Measurements from ENCODE around the gene LRBA.

LRBA gene

DNA sequence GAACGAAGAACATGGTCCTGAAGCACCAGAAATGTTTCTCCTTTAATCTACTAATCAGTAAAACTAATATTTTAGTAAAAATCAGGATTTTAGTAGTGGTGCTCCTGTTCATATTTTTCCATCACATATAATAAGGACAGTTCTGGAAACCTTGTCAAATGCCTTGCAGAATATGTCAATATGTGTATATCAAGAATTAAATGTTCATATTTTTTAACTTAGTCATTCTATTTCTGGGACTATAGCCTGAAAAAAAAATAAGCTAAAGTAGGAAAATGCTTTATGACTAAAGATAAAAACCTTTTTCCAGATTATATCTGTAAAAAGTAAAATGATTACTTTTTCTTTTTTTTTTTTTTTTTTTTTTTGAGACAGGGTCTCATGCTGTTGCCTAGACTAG is 368.1 kb downstream of the LRBA start:
- DNase-seq, result no peak

DNA sequence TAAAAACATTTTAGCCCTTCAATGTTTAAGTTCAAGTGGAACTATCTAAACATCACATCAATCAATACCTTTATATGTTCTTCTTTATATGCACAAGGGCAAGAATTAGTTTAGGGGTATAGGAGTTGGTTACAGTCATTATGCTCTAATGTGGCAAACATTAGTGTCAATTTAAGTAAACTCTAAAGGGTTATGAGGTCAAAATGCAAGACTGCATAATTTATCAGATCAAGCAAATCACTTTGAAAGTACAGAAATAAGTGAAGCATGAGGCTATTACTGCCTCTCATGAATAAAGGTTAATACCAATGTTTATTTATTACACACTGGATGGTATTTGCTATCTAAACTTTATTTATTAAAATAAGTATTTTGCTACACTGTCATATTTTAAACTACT is 373.5 kb downstream of the LRBA start:
- no peak for DNase-seq

DNA sequence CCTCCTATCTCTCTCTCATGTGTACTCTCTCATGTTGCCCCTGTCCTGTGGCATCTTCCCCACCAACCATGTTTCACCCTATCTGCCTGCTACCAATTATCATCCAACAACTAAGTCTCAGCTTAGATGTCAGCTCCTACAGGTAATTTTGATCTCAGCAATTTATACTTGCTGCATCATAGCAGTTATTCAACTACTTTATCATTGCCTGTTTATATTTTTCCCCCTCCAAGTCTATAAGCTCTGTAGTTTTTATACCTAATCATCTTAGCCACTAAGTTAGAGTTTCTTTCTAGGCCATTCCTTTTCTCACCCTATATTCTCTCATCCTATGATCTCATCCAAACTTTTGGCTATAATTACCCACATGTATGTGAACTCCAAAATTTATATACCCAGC is 382.4 kb downstream of the LRBA start:
- DNase-seq, result no peak

DNA sequence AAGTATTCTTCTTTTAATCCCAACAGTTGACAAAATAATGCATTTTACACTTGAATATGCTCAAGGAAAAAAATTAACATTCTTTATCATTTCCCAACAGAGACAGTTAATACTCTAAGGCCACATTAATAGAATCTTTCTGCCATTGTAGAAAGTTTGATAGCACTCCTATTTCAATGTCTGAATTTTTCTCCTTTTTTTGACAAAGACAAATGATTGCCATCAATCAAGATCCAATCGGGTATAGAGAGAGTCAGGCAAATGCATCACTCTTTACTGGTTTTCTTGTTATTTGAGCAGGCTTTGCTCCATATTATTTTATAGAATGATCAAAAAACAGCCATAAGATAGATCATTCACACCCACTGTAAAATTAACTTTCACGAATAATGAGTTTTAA is 387.0 kb downstream of the LRBA start:
- no peak for DNase-seq

DNA sequence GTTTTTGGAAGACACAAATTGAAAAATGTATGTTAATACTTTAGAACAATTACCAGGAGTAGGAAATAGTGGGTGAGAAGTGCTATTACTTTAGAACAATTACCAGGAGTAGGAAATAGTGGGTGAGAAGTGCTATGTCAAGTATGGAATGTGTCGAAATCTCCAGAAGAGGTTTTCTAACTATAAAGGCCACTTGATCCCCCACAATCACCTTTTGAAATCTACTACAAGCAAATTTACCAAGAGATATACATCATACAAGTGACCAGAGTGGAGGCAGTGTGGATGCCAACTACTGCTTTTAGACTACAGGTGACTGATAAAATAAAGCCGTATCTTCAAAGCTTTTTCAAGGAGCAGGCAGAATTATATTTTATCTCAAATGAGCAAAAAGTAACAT is 390.1 kb downstream of the LRBA start:
- DNase-seq, result no peak

DNA sequence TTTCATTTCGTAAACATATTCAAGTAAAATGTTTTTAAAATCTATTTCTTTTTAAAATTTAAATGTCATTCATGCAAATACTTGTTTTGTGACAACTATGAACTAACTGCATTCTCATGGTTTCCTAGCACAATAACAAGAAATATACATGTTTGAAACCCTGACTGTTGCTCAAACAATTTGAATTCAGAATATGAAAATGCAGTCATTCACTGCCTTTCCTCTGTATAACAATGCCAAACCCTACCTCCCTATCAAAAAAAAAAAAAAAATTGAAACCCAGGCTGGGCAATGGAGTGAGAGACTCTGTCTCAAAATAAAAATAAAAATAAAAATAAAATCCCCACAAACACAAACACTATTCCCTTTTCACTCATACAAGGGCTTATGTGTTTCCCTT is 391.0 kb downstream of the LRBA start:
- no peak for DNase-seq

DNA sequence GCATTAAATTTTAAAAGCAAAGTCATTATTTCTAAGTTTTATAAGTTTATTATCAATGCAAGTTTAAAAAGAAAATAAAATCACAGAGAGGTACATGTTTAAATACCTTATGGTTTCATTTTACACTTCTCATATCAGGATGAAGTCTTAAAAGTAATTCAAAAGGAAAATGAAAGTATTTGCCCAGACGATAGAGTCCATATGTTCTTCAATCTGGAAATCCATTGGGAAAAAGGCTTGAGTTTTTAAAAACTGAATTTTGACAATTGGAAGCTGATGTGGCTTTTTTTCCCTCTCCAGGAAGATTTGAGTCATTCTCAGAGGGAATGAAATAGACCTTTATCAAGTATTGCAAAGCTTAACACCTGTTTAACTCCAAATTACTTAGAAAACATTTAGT is 396.0 kb downstream of the LRBA start:
- no peak for DNase-seq

DNA sequence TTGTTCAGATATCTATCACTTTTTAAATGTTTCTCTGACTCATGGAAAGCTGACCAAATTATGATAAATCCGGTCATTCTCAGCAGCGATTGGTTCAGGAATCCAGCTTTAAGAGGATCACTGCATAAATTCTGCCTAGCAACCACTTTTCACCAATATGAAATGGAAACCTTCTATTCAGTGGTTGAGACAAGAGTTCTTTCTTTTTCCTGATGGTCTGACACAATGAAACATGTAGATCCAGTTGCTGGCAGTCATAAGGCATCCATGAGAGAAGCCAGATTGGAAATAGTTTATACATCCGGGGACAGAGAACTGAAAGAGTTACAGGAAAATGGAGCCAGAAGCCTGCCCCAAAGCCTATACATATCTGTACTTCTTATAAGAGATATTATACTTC is 406.0 kb downstream of the LRBA start:
- no peak for DNase-seq

DNA sequence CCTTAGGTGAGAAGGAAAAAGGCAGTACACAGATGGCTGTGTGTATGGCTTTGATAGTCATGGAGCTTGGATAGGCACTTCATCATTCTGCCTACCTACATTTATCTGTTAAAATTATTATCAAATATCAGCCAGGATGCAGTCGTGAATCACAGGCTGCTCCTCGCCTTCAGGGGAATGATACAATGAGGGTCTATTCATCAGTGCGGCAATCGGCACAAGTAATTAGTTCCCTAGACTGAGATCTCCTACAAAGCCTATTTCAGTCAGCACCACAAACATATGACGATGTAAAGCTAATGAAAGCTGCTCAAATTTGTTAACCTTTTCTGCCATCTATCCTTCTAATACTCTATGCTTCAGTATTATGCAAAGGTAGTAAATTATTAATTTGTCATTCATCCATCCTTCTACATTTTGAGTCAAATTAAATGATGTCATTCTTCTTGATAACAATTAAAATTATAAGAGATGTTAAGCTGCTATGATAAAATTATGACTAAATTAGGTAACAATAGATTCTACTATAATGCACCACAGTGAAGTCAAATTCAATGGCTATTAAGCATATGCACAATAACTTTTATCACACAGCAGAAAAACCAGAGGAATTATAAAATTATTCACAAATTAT is 414.2 kb downstream of the LRBA start:
- no peak for DNase-seq

DNA sequence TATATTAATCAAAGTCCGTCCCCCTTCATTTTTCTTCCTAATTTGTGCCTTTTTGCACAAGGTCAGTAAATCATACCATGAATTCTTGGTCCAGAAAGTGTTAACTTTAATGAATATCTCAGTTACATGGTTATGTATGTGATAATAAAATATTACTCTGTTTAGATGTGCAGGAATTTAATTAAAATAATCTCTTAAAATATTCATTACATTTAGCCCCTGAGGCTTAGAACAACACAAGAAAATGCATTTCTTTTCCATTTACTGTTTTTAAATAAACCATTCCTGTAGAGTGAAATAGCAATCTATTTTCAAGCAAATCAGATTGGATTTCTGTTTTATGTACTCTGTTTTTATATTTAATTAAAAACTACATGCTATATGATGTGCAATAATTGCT is 415.5 kb downstream of the LRBA start:
- DNase-seq, result no peak

DNA sequence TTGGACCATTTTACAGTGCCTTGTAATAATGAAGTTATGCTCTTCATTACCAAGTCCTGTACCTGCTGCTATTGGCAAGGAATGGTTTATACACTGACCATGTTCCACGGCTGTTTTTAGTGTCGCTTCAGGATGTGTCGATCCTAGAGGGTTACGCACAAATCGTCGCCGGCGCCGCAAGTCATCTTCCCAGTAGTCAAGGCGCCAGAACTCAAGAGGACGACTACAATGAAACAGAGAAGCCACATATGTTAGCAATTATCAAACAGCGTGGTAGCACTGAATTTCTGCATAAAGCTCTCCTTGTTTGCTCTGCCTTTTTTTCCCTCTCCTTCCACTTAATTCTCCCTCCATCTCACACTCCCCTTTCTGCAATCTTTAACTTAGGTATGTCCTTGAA is 416.2 kb downstream of the LRBA start:
- DNase-seq, result no peak

DNA sequence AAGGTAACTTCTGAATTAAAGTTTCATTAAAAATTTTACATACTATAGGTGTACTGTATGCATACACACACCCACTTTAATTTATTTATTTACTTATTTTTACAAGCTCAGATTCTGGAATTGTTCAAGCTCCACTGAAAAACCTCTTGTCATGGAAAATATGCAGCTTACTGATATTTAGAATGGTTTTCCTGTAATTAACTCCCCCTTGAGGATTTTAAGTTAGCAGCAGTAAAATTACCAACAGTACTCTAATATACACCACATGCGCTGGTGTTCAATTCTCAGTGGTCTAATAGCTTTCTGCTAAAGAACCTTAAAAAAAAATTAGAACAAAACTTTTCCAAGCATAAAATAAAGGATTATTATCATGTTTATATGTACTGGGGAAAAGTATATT is 421.1 kb downstream of the LRBA start:
- DNase-seq, result no peak

DNA sequence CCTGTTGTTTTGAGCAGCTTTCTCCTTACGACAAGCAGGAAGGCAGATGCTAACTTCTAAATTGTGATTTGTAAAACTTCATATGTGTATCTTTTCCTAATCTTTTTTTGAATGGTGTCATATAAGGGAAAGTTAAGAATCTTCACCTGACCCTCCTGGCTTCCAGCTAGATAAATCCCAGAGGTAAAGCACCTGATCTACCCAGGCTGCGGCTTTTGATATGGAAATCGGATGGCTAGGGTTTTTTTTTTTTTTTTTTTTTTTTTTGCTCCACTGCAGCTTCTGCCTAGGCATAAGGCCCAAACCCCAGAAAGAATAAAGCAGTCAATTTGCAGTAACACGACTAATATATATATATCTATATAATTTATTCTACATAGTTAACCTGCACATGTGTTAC is 423.2 kb downstream of the LRBA start:
- no peak for DNase-seq

DNA sequence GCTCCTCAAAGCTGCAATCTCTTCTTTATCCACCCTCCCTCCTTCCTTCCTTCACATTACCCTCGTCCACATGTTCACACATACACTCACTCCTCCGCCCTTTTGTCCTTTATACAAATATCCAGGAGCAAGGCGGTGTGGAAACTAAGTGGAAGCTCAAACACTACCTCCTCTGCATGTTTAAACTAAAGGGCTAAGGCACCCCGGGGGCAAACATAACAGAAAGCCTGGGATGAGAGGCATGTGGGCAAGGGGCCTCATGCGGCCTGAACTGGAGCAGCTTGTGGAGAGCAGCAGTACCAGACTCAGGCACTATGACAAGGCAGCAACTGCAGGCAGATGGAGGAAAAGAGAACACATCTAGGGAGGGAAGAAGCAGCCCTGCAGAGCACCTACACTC is 423.7 kb downstream of the LRBA start:
- DNase-seq, result no peak

DNA sequence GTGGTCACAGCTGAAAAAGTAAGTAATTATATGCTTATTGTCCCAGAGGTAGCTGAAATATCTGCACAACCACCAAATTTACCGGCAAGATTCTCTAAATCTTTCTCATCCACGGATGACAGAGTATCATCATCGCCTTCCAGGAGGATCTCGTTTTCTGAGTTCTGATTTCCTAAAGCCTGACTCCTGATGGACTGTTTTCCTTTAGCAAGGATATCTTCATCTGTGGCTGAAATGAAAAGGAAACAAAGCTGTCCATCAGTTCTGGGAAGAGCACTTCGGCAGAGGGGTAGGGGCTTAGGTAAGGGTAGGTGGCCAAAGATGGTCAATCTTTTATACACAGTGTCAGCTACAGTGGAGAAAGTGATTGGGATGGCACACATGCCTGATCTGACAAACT is 424.5 kb downstream of the LRBA start:
- DNase-seq, result no peak

DNA sequence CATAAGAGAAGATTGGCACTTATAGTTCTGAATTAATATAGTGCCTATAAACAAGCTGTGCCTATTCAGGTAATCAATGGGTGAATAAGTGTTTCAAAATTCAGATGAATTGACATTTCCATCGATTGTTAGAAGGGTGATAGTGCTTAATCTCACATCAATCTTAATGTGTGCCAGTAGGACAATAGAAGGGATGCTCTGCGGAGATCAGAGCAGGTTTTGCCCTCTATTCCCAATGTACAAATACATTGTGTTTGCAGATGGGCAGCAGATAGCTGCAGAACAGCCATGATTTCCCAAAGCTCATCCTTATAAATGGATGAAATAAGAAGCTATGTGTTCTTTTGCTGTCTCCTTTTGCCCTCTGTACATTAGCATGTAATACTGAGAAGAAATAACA is 425.9 kb downstream of the LRBA start:
- no peak for DNase-seq

DNA sequence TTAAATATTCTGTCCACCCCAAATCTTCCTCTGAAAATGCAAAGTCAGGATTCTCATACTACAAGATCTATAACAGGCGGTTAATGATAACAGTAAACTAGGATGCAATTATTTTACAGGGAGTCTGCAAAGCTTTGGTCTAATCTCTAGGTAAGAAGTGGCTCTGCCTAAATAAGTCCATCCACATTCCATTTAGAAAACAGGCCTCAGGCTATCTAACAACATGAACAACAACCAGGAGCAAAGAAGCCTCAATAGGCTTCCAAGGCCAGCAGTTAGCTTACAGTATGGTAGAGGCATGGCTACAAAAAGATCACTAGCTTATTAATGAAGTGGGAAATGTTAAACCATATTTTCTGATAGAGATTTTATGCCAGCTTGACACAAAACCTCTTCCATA is 426.8 kb downstream of the LRBA start:
- no peak for DNase-seq

DNA sequence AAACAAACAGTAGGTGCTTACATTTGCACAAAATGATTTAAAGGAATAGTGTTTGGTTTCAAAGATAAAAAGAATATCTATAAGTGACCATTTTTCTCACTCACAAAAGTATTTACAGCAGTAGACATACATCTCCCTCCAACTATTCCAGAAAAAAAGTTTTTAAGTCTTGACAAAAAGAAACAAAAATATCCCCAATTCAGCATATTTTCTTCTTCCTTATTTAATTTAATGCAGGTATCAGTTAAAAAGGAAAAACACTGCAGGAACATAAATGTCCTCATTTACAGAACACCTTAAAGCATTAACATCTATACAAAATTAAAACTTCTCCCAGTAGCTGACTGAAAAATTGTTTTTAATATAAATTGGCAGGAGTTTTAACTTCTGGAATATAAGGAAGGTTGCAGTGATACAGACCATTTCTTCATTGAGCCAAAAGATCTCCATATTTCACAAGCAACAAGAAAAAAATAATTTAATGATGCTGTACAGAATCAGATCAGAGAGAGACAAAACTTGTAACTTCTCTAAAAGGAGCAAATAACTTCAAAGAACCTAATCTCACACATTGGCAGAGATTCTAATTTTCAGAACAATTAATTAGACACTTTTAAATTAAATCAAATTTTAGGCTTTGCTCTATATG is 428.8 kb downstream of the LRBA start:
- no peak for DNase-seq

DNA sequence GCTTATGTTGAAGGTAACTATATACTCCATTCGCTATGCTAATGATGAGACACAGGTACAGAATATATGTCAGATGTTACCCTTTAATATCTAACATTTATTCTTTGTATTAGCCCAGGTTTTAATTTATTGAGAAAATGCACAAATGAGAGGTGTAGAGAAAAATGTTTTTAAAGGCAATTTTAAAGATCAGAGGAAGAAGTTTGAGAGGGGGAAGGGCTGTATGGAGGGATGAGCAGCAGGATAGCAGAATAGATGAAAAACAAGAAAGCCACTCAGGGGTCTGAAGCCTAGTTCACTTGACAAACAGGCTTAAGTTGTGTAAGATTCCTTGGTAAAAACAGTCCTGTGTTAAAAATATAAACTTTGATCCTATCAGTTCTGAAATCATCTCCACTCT is 429.5 kb downstream of the LRBA start:
- DNase-seq, result no peak

DNA sequence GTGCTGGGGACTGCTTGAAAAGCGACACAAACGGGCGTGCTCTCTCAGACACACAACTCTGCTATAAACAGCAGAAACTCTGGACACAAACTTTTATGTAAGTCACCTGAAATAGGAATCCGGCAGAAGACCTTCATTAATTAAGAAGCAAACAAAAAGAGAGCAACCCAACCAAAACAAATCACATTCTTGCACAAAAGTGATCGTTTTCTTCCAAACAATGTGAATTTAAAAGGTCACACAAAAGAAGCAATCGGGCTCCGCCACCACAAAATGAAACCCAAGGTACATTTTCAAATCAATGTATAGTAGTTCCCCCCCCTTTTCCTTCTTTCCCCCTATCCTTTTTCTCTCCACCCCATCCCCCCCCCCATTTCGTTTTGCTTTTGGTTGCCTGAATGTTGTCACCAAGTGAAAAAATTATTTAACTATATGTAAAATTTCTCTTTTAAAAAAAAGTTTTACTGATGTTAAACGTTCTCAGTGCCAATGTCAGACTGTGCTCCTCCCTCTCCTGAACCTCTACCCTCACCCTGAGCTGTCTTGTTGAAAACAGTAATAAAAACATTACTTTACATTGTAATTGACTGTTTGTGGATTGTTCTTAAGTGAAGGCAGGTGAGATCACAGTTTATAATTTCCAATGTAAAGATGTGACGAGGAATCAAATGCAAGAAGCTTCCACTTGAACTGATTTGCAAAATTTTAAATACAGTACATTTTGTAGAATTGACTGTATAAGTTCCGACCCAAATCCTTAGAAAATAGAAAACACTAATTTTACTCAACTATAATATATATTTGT is 430.8 kb downstream of the LRBA start:
- DNase-seq, result no peak

DNA sequence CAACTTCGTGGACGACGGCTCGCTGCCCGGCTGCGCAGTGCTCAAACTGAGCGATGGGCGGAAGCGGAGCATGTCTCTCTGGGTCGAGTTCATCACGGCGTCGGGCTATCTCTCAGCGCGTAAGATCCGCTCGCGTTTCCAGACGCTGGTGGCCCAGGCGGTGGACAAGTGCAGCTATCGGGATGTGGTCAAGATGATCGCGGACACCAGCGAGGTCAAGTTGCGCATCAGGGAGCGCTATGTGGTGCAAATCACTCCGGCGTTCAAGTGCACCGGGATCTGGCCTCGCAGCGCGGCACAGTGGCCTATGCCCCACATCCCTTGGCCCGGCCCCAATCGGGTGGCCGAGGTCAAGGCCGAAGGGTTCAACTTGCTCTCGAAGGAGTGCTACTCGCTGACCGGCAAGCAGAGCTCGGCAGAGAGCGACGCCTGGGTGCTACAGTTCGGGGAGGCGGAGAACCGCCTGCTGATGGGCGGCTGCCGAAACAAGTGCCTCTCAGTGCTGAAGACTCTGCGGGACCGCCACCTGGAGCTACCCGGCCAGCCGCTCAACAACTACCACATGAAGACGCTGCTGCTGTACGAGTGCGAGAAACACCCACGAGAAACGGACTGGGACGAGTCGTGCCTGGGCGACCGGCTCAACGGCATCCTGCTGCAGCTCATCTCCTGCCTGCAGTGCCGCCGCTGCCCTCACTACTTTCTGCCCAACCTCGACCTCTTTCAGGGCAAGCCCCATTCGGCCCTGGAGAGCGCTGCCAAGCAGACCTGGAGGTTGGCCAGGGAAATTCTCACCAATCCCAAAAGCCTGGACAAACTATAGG is 431.6 kb downstream of the LRBA start:
- no peak for DNase-seq

DNA sequence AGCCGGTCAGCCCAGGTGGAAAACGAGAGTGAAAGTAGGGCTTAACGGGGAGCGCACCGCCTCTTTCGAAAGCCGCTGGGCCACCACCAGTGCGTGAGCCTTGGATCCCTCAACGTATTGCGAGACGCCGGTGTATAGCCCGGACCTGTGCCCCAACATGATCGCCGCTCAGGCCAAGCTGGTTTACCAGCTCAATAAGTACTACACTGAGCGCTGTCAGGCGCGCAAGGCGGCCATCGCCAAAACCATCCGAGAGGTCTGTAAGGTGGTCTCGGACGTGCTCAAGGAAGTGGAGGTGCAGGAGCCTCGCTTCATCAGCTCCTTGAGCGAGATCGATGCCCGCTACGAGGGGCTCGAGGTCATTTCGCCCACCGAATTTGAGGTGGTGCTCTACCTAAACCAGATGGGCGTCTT is 432.2 kb downstream of the LRBA start:
- no peak for DNase-seq

DNA sequence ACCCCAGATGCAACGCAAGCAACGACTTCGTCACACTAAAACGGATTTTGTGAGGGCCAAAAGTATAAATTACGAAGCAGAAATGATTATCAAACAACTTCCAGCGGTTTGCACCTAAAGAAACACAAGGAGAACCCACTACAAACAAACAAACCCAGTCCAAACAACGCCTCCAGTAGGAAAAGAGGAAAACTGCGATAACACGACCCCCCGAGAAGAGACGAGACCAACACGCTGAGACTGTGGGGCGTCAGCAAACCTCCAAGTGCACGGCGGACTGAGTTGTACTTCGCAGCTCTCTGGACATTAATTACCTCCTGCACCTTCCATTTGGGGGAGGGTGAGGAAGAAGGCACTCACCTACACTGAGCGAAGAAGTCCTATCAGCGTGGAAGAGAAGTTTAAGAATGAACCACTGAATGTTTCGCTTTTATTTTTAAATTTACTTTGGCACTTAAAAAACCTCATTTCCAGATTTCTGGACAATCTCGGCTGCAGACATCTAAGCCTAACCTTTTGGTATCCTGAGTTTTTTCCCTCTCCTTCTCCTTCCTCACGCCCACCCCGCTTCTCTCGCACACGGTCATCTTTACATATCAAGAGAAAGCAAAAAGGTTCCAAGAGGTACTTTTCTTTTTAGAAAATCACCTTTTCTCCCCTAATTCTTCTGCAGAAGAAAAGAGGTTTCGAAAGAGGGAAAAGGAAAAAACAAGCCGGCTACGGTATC is 432.8 kb downstream of the LRBA start, which contains the start of gene MAB21L2:
MAB21L2 (plus strand) TSS at position 6 of the 727 bp plus-strand sequence. CDS start 879 bp downstream, outside the sequence.
- no peak for DNase-seq

Data from GF-D8 (cell line).